Kidney epithelial cell (primary cell): ENCODE results near the gene COMMD1. TPM values are rescaled to one million over a fixed set of nuclear protein-coding genes. Genes with fewer than 3 reads are reported as not detected.
"Not testable (repeated sequence)": the region's sequence is repeated elsewhere in the genome, so short reads cannot be mapped to it uniquely, and the experiment has no call there.

Experiments
- DNase-seq: peaks from one replicate; pipeline ENCODE4 v3.0.0-alpha.2; 2010; ENCODE audit warnings: low read depth
- H3K27me3 ChIP-seq: 2 replicates; pipeline ENCODE4 v1.6.0; 2011; ENCODE audit warnings: low read length; ENCODE audit not compliant: control insufficient read depth, insufficient read depth
- H3K36me3 ChIP-seq: 2 replicates; pipeline ENCODE4 v1.5.1; 2011; ENCODE audit warnings: low read length; ENCODE audit not compliant: control insufficient read depth, insufficient read depth
- H3K4me3 ChIP-seq: 2 replicates; pipeline ENCODE4 v1.5.1; 2011; ENCODE audit warnings: low read depth, mild to moderate bottlenecking, control low read depth, low read length
- total RNA-seq: library from RNA; depleted of rRNA; stranded (reverse); fragments of >200 nt; gene quantifications from 2 replicates; pipeline ENCODE4 v1.2.3, GENCODE V29; 2015
- TF ChIP-seq, protein P1 (sequence below): IDR thresholded peaks from 2 replicates; pipeline ENCODE4 v1.5.1; 2011; ENCODE audit warnings: mild to moderate bottlenecking, moderate library complexity, low read length, control low read depth, inconsistent platforms; ENCODE audit not compliant: insufficient read depth, poor library complexity, severe bottlenecking

Gene COMMD1
- total RNA-seq, 1 donor from 2014 or later: 44.1 TPM

DNA sequence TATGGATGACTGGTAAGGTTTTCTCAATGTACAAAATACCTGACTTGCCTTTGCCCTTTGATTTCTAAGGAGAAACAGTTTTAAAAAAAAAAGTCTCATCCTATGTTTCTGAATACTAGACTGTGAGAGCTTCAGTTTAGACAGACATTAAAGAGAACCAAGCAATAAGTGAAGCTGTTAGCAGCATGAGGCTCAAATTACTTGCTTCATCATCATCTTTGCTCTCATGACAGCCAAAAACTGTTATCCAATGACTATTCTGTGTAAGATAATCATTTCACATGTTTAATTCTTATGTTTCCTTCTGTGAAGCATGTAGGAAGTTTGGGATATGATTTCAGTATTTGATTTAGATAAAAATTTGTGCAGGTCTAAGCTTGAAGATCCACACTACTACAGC, 129.2 kb downstream of the COMMD1 start:
- no peak overlapping the region for H3K4me3 ChIP-seq
- no peaks in the 10 kb centered on the region for H3K36me3 ChIP-seq
- TF ChIP-seq, protein P1, sequence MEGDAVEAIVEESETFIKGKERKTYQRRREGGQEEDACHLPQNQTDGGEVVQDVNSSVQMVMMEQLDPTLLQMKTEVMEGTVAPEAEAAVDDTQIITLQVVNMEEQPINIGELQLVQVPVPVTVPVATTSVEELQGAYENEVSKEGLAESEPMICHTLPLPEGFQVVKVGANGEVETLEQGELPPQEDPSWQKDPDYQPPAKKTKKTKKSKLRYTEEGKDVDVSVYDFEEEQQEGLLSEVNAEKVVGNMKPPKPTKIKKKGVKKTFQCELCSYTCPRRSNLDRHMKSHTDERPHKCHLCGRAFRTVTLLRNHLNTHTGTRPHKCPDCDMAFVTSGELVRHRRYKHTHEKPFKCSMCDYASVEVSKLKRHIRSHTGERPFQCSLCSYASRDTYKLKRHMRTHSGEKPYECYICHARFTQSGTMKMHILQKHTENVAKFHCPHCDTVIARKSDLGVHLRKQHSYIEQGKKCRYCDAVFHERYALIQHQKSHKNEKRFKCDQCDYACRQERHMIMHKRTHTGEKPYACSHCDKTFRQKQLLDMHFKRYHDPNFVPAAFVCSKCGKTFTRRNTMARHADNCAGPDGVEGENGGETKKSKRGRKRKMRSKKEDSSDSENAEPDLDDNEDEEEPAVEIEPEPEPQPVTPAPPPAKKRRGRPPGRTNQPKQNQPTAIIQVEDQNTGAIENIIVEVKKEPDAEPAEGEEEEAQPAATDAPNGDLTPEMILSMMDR: no peak

DNA sequence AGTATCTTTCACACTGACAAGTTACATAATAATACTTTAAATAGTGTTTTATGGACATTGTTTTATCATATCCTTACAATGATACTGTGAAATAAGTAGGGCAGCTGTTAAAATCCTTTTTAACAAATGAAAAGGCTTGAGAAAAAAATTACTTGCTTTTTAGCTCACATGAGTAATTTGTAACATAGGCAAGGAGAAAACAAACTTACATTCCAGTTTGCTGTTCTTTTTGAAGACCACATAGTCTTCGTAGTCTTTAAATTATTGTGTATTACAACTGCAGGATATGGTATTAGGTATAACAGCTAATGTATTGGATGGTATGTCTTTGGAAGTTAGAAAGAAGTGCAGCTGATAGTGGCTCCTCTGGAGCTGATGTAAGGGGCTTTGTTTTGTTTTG, 130.8 kb downstream of the COMMD1 start:
- TF ChIP-seq, protein P1: no peak
- Histone ChIP-seq H3K4me3 (no peak overlapping the region), H3K36me3 (no peaks in the 10 kb centered on the region), H3K27me3 (no peaks in the 10 kb centered on the region)
- DNase-seq: no peak

More for the DNA sequence above, 129.2 kb downstream of the COMMD1 start:
- no peaks in the 10 kb centered on the region for H3K27me3 ChIP-seq
- DNase-seq: no peak

DNA sequence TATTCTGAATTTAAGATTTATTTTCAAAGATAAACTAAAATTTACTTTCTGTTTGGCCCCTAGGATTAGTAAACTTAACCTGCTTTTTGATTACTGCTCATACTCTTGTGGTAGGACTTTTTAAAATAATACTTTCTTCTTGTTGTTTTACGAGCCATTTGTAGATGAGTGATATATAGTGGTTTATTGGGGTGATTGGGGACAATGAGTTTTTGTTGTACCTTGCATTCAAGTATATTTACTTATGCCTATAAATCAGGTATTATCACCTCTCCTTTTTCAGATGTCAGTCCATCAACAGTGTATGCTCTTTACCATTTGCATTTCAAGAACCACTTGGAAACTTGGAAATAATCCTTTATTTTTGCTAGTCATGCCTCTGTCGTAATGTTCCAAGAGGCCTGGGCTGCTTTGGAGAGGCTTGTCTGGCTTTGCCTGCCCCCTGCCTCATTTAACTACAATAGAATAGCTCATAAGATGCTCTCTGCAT, 131.3 kb downstream of the COMMD1 start:
- no peak for DNase-seq
- Histone ChIP-seq H3K4me3 (no peak overlapping the region), H3K27me3 (no peaks in the 10 kb centered on the region), H3K36me3 (no peaks in the 10 kb centered on the region)
- TF ChIP-seq, protein P1: no peak

DNA sequence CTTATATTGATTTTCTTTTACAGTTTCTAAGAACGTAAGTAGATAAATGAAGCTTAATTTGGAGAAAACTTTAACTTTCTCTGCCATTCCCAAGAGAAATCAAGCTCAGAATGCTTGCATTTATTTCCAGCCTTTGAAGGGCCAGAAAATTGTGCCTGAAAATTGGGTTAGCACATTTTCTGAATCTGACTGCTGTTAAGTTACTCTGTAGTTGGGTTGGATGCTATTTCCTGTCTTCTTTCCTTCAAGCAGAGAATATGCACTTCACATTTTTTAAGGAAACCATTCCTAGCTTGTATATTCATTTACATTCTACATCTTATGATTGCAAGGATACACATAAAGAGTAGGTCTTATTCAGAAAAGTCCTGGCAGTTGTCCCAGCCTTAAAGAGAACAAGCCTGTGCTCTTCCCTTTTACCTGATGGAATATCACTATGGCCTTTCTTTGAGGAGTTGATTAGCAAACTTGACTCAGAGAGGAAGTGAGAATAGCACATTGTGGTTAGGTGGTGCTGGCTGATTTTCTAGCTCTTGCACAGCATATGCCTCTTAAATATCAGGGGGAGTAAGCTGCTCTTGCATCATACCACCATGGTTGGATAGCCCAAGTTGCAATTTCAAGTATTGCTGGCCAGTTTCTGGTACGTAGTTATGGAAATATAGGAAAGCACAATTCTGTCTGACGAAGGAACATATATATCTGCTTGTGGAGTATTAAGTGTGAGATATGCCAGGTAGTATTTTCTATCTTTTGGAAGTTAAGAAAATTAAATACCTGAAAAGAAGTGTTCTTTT, 133.7 kb downstream of the COMMD1 start:
- no peaks in the 10 kb centered on the region for H3K36me3 ChIP-seq
- peak; percentile 18 for DNase-seq
- TF ChIP-seq, protein P1: no peak

DNA sequence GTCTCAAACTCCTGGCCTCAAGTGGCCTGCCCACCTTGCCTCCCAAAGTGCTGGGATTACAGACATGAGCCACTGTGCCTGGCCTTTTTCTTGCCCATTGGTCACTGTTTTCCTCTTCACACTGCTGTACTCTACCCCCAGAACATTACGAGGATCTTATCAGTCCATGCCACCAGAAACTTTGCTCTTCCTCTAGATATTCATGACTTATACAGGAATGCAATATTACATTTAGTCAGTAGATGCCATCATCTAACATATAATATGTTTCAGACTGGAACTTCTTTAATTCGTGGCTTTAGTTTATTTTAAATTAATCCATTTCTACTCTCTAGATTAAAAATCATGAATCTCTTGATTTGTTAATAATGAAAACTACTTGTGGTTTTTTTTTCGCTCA, 135.5 kb downstream of the COMMD1 start:
- TF ChIP-seq, protein P1: no peak

More for the DNA sequence above, 133.7 kb downstream of the COMMD1 start:
- Histone ChIP-seq H3K4me3 (no peak overlapping the region), H3K27me3 (no peaks in the 10 kb centered on the region)

DNA sequence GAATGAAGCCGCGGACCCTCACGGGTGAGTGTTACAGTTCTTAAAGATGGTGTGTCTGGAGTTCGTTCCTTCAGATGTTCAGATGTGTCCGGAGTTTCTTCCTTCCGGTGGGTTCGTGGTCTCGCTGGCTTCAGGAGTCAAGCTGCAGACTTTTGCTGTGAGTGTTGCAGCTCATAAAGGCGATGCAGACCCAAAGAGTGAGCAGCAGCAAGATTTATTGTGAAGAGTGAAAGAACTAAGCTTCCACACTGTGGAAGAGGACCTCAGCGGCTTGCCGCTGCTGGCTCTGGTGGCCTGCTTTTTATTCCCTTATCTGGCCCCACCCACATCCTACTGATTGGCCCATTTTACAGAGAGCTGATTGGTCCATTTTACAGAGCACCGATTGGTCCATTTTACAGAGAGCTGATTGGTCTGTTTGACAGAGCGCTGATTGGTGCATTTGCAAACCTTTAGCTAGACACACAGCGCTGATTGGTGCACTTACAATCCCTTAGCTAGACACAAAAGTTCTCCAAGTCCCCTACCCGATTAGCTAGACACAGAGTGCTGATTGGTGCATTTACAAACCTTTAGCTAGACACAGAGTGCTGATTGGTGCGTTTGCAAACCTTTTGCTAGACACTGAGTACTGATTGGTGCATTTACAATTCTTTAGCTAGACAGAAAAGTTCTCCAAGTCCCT, 136.4 kb downstream of the COMMD1 start:
- H3K4me3 ChIP-seq, H3K27me3 ChIP-seq, DNase-seq: not testable (repeated sequence)

More for the DNA sequence above, 135.5 kb downstream of the COMMD1 start:
- H3K4me3 ChIP-seq: no peak overlapping the region
- H3K27me3 ChIP-seq: no peaks in the 10 kb centered on the region
- no peaks in the 10 kb centered on the region for H3K36me3 ChIP-seq
- DNase-seq: no peak

More for the DNA sequence above, 136.4 kb downstream of the COMMD1 start:
- not testable (repeated sequence) for H3K36me3 ChIP-seq
